HG03066 (cell line): ENCODE data around the gene KRTAP2-1.
"Not testable (repeated sequence)": the region's sequence is repeated elsewhere in the genome, so short reads cannot be mapped to it uniquely, and the experiment has no call there.

Experiments used
- ATAC-seq: cut with Tn5 transposase; IDR thresholded peaks from one replicate; pipeline ENCODE4 v1.9.1; 2021; ENCODE audit warnings: low read depth; ENCODE audit not compliant: unreplicated experiment

Gene KRTAP2-1

DNA sequence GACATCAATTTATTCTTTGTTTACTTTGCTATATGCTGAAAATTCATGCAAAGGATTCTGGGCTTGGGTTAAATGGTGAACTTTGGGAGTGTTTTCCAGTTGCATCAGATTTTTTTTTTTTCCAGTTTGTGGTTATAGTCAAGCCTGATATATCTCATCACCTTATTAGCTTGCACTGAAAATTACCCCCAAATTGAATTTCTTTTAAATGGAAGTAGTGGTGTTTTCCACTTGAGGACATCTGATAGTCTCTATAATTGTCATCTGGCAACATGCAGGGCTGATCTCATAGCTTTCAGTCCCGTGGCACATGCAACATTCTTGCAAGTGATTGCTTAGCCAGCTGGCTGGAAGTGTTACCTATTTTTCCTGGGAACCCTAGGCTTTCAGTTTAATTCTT, 33.5 kb downstream of the KRTAP2-1 start:
- no peak for ATAC-seq

DNA sequence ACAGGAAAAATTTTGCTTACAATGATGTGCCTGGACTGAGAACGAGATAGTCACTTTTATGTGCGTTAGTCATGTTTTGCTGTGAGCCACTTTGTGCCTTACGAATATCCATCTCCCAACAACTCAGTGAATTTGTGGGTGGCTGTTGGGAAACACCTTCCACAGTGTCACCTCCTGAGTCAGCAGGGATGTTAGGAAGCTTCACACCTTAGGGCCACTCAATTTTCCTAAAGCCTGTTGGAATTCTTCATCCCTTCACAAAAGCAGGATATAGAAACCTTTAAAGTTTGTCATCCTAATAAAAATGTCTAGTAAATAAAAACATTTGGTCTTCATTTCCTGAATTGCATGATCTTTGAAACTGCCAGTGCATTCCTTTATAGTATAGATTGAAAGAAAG, 33.9 kb downstream of the KRTAP2-1 start:
- ATAC-seq, result no peak

DNA sequence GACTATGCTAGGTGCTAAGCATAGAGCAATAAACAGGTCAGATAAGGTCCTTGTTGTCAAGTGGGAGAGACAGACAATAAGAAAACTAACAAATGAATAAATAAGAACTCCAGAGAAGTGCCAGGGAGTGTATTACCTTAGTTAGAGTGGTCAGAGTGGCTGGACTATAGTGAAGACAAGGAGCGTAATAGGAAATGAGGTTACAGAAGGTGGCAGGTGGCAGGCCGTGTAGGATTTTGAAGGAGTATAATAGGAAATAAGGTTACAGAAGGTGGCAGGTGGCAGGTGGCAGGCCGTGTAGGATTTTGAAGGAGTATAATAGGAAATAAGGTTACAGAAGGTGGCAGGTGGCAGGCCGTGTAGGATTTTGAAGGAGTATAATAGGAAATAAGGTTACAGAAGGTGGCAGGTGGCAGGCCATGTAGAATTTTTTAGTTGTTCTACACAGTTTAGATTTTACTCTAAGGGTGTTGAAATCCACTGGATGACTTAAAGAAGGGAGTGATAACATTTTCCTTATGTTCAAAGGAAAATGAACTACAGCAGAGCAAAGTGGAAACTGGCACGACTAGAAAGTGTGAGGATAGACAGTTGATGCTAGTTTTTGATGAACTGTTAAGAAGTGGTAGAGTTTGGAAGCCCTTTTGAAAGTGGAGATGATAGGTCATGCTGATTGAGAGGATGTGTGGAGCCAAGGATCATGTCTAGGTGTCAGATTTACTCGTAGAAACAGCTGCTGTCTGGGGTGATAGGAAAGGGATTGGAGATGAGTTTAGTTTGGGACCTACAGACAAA, 34.6 kb downstream of the KRTAP2-1 start:
- no peak for ATAC-seq

DNA sequence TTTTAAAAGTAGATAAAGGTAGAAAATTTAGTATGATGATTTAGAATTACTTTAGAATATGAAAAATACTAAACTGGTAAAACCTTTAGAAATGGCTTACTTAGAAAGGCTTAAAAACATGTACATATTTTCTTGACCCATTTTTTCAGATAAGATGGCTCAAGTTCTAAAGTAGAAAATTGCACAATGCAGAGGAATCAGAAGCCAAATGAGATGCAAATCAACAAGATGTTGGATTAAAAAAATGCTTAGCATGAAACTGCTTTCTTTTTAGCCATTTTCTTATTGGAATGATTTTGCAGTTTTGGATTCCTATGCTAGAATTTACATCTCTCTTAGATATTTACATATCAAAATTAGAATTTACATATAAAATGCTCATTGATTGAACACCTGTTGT, 36.7 kb downstream of the KRTAP2-1 start:
- ATAC-seq, result no peak

DNA sequence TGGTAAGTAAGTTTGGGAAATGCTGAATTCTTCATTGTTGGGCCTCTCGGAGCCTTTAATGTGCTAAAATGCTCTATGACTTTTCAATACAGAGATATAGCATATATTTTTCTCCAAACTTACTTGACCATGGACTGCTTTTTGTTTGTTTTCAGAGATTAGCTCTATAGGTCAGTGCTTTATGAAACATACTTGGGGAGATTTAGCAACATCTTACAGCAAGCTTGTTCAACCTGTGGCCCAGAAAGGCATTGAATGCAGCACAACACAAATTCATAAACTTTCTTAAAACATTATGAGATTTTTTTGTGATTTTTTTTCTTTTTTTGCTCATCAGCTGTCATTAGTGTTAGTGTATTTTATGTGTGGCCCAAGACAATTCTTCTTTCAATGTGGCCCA, 37.2 kb downstream of the KRTAP2-1 start:
- ATAC-seq, result no peak

DNA sequence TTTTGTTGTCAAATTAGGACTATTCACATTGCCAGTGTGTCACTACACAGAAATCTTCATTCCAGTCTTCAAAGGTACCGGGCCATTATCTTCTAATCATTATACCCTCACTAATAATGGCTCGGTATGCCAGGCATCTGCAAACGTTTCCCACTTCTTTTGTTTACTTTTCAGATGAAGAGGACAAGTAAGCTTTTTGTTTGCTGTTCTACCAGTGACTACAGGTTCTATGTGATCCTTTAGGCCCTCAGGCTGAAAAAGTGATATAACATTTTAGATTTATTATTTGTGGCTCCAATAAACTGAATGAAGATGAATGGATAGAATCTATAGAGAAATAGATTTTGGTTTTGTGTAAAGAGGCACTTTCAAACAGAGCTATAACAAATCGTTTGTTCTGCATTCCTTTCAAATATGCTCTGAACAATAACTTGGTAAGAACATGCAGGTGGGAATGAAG, 37.8 kb downstream of the KRTAP2-1 start:
- ATAC-seq, result no peak

DNA sequence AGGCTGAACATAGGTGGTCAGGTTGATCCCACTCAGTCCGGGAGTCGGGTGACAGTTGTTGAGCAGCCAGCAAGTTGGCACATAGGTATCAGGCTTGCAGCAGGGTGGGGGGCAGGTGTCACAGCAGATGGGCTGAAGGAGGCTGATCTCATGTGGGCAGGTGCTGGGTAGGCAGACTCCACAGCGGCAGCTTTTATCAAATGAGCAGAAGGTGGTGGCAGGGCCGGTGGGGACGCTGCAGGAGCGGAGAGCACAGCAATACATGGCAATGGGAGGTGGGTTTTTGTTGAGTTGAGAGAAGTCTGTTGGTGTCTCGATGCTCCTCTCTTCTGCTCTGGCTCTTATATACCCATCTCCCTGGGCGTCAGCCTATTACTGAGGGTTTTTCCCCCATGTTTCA, 38.3 kb downstream of the KRTAP2-1 start, which contains the start of gene KRTAP3-1:
Gene KRTAP3-1, minus strand, starts transcription at position 318 of the 400 bp plus-strand sequence. Its CDS starts 54 bp downstream, at position 264.
- no peak for ATAC-seq

DNA sequence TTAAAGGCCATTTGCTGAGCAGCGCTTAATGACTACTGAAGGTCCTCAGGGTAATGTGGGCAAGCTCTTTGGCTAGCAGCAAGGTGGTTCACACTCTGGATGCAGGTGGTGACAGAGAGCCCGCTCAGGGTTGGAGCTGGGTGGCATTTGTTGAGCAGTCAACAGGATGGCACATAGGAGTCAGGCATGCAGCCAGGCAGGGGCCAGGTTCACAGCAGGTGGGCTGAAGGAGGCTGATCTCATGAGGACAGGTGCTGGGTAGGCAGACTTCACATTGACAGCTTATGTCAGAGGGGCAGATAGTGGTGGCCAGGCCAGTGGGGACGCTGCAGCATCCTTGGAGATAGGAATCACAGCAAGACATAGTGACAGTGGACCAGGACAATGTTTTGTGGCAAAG, 42.7 kb downstream of the KRTAP2-1 start:
- ATAC-seq, result no peak

DNA sequence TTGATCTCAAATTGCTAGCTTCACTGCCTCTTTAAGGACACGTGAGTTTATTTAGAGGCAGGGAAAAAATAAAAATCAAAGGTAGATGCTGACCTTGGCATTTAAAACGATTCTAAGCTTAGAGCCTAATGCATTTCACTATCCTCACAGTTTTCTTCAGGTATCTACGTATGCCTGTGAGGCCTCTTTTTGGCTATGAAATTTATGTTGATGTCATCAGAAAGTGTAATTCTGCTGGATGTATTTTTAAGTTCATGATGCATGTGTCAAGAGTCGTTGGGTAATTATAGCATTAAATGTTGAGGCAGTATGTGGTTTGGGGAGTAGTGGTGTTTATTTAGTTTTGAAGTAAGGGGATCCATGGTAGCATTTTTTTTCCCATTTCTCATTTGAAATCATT, 43.2 kb downstream of the KRTAP2-1 start:
- ATAC-seq, result no peak

DNA sequence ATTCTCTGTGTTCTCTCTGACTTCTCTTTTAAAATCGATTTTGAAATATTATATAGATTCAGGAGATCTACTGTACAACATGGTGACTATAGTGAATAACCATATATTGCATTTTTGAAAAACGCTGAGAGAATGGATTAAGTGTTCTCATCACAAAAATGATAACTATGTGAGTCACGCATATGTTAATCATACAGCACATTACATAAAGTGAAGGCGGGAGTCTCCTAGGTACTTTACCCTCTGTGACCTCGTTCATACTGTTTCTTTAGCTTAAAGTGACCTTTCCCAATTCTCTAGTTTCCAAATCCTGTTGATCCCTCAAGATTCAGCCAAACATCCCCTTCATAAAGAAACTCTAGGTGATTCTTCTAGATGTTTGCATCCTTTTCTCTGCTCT, 44.3 kb downstream of the KRTAP2-1 start:
- no peak for ATAC-seq

DNA sequence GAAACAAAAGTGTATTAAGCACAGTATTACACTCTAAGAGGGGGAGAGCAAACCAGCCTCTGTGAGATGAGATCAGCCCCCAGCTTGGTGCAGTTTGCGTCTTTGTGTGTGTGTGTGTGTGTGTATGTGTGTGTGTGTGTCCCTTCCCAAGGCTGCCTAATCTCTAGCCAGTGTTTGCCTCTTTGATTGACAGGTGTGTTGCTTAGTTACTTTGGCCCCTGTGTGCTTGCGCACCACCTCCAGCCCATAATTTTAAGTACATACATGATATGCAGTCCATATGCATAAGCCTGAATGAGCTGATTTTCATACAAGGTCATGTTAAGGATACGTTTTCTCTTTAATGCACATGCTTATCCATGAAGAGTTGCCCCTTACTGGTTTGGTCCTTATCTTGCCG, 45.3 kb downstream of the KRTAP2-1 start:
- no peak for ATAC-seq

DNA sequence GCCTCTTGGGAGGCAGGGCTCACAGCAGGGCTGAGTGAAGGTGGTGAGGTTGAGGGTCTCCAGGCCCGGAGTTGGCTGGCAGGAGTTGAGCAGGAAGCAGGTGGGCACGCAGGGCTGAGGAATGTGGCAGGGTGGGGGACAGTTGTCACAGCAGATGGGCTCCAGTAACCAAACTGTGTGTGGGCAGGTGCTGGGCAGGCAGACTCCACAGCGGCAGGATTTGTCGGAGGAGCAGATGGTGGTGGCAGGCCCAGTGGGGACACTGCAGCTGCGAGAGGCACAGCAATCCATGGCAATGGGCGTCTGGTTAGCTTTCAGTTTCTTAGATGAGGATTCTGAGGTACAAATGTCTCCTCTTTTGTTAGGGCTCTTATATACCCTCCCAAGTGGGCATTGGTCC, 47.6 kb downstream of the KRTAP2-1 start, which contains the start of gene KRTAP3-2:
Gene KRTAP3-2, minus strand, starts transcription at position 344 of the 400 bp plus-strand sequence. Its CDS starts 53 bp downstream, at position 291.
- not testable (repeated sequence) for ATAC-seq

DNA sequence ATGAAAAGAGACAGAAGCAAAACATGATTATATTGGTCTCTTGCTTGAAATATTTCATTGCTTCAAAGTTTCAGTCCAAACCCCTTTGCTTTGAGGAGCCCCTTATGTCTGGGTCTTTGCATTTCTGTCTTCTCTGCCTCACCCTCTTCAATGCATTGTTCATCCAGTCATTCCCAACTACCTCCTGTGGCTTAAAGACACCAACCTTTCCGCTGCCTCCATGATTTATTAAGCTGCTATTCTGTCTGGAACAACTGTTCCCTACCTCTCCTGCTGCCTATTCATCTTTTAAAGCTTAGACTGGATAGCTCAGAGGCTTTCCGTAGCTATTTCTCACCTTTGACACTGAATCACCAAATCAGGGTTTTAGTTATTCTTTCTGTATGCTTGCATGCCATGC, 49.8 kb downstream of the KRTAP2-1 start:
- no peak for ATAC-seq

DNA sequence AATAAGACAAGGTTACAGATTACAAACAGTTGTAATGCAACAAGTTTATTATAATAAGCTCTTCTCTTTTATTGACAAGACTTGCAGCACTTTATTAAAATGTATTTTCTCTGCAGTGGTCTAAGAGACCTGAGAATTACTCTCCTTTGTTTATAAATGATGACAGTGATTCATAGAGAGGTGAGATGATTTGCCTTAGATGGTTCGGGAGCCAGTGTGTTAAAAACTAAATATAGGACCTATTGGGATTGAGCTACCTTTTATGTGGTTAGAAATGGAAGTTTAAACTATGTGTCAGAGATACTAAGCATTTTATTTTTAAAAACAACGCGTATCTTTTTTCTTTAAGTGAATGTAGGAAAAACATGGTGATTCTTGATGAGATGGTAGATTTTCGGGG, 50.3 kb downstream of the KRTAP2-1 start:
- ATAC-seq, result no peak
